Cardiac fibroblast (primary cell): ENCODE data around the gene PWP2.

ENCODE experiments used
- DNase-seq, 2 donors: peaks; one replicate each; pipeline versions ENCODE4 v3.0.0 to v3.0.0-alpha.2; 2010; ENCODE audit warnings: low read depth in 2 of 2
- H3K4me3 ChIP-seq, 2 donors: replicated peaks in 1 of 2; 1 replicate in 1 of 2; 2 replicates in 1 of 2; pipeline ENCODE4 v1.5.1; 2011; ENCODE audit warnings: low read depth in 2 of 2, low read length in 2 of 2, mild to moderate bottlenecking in 2 of 2, moderate library complexity in 1 of 2
- TF ChIP-seq, protein P1 (sequence below): IDR thresholded peaks from one replicate; pipeline ENCODE4 v1.5.1; 2011; ENCODE audit warnings: low read depth, mild to moderate bottlenecking, low read length, inconsistent platforms

The PWP2 gene

GRCh38 chr21:44064852-44065403 lies 42.3 kb upstream of the PWP2 start:
- no peak for DNase-seq
- no peak overlapping the region for H3K4me3 ChIP-seq
- TF ChIP-seq, protein P1, sequence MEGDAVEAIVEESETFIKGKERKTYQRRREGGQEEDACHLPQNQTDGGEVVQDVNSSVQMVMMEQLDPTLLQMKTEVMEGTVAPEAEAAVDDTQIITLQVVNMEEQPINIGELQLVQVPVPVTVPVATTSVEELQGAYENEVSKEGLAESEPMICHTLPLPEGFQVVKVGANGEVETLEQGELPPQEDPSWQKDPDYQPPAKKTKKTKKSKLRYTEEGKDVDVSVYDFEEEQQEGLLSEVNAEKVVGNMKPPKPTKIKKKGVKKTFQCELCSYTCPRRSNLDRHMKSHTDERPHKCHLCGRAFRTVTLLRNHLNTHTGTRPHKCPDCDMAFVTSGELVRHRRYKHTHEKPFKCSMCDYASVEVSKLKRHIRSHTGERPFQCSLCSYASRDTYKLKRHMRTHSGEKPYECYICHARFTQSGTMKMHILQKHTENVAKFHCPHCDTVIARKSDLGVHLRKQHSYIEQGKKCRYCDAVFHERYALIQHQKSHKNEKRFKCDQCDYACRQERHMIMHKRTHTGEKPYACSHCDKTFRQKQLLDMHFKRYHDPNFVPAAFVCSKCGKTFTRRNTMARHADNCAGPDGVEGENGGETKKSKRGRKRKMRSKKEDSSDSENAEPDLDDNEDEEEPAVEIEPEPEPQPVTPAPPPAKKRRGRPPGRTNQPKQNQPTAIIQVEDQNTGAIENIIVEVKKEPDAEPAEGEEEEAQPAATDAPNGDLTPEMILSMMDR: no peak

DNA sequence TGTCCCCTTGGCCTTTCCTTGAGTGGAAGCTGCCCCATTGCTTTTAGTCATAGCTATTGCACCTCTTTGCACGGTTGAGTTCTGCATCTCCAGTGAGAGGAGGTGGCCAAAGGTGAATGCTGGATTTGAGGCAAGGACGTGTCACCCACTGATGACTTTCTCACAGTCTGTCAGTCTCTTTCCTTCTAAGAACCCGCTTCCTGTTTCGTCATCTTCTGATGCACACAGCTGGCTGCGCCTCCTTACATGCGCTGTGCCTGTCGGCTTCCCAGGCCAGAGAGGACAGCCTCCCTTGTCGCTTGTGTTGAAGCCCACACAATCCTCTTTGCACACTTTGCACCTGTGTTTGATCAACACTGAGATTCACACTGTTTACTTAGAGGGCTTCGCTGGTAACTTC lies 41.8 kb upstream of the PWP2 start:
- TF ChIP-seq, protein P1: no peak
- peak; percentile 31 to 66 for DNase-seq
- no peak overlapping the region for H3K4me3 ChIP-seq

DNA sequence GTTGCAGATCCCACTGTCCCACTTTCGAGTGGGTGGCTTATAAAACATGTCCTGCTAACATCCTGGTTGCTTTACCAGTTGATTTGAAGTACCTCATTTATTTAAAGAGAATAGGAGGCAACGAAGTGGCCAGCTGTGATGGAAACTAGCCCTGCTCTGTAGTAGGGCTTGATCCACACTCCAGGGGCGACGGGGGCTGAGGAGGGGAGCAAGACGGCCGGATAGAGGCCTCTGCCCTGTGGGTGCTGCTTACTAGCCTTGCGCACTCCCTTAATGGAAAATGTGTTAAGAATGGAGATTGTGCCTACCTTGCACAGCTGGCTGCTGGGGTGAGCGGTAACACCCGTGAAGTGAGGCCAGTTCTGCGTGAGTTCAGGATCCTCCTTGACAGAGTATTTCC lies 41.1 kb upstream of the PWP2 start:
- no peak for DNase-seq
- H3K4me3 ChIP-seq: no peak overlapping the region
- TF ChIP-seq, protein P1: no peak

GRCh38 chr21:44067011-44067839 lies 40.0 kb upstream of the PWP2 start:
- TF ChIP-seq, protein P1: no peak
- no peak overlapping the region for H3K4me3 ChIP-seq
- DNase-seq: no peak

GRCh38 chr21:44070391-44070790 lies 36.8 kb upstream of the PWP2 start:
- TF ChIP-seq, protein P1: no peak
- DNase-seq: no peak
- H3K4me3 ChIP-seq: no peak overlapping the region

GRCh38 chr21:44071359-44072104 lies 35.7 kb upstream of the PWP2 start:
- TF ChIP-seq, protein P1: no peak
- no peak overlapping the region for H3K4me3 ChIP-seq
- no peak for DNase-seq
